GM12891 (cell line): ENCODE data around the gene PRKN.

Experiments used
- POLR2A ChIP-seq: IDR thresholded peaks from 2 replicates; pipeline ENCODE4 v1.6.1; 2011; ENCODE audit warnings: low read depth, low read length, control low read depth
- POLR2AphosphoS5 ChIP-seq: IDR thresholded peaks from 2 replicates; pipeline ENCODE4 v1.6.1; 2011; ENCODE audit warnings: low read depth, low read length, control low read depth
- POU2F2 ChIP-seq: IDR thresholded peaks from 2 replicates; pipeline ENCODE4 v1.6.1; 2011; ENCODE audit warnings: low read depth, mild to moderate bottlenecking, control low read depth, low read length, moderate library complexity
- TAF1 ChIP-seq: IDR thresholded peaks from 2 replicates; pipeline ENCODE4 v1.6.1; 2011; ENCODE audit warnings: low read depth, low read length, control low read depth

DNA sequence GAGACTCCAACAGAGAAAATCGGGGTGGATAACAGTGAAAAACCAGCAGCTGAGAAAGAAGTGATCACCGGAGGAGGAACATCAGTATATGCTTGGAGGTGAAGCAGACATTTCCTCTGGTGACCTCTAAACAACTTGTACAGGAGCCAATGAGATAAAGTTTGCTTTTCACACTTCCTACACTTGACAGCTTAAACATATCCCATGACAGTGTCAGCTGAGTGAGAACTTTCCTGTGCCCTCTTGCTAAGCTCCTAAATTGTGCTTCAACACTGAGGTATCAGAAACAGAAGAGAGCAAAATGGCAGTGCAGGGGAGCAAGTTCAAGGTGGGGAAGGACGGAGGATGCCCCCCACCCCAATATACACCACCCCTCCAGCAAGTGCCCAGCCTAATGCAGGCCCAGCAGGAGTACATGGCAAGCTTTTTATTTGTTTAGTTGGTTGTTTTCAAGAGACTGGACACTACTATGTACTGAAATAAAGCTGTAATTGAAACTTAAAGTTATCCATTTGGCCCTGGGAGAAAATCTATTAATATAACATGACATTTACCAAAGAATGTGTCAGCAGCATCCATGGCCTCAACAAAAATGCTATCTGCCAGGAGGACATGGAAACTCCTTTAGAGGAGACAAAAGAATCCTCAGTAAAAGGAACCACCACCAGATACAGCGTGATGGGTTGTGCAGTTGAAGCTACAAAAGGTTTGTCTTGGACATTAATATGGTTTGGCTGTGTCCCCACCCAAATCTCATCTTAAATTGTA, 540.2 kb downstream of the PRKN start:
- TF ChIP-seq POLR2A (no peak), TAF1 (no peak), POLR2AphosphoS5 (no peak), POU2F2 (no peak)
